Muscle layer of duodenum (tissue), 2 donors: ENCODE measurements around the gene FAM72A.
"Not testable (repeated sequence)": the region's sequence is repeated elsewhere in the genome, so short reads cannot be mapped to it uniquely, and the experiment has no call there.

ENCODE experiments used
- H3K27ac ChIP-seq: one replicate; pipeline ENCODE4 v1.7.0; 2013; ENCODE audit warnings: mild to moderate bottlenecking, low read length
- H3K27me3 ChIP-seq: one replicate; pipeline ENCODE4 v1.7.0; 2013; ENCODE audit warnings: low read depth, mild to moderate bottlenecking, control low read depth, low read length
- H3K36me3 ChIP-seq, 2 donors: one replicate each; pipeline ENCODE4 v1.7.0; 2013; ENCODE audit warnings: low read length in 2 of 2, control low read depth in 1 of 2, mild to moderate bottlenecking in 1 of 2; ENCODE audit not compliant: insufficient read depth in 2 of 2, control insufficient read depth in 1 of 2
- H3K4me1 ChIP-seq, 2 donors: one replicate each; pipeline ENCODE4 v1.7.0; 2013; ENCODE audit warnings: low read length in 2 of 2, mild to moderate bottlenecking in 2 of 2, control low read depth in 1 of 2, moderate library complexity in 1 of 2; ENCODE audit not compliant: insufficient read depth in 2 of 2, control insufficient read depth in 1 of 2
- H3K4me3 ChIP-seq, 2 donors: one replicate each; pipeline ENCODE4 v1.7.0; 2013; ENCODE audit warnings: low read length in 2 of 2, low read depth in 1 of 2, mild to moderate bottlenecking in 1 of 2
- H3K9me3 ChIP-seq, 2 donors: one replicate each; pipeline ENCODE4 v1.7.0; 2013; ENCODE audit warnings: low read length in 2 of 2, control low read depth in 1 of 2, mild to moderate bottlenecking in 1 of 2; ENCODE audit not compliant: control insufficient read depth in 1 of 2
- donor health status: healthy.

FAM72A gene

GRCh38 chr1:206226886-206227285 is 24.2 kb upstream of the FAM72A start:
- H3K4me1 ChIP-seq, H3K36me3 ChIP-seq, H3K27me3 ChIP-seq, H3K27ac ChIP-seq, H3K9me3 ChIP-seq, H3K4me3 ChIP-seq: not testable (repeated sequence)

GRCh38 chr1:206225386-206225785 is 22.7 kb upstream of the FAM72A start:
- not testable (repeated sequence) for H3K4me3 ChIP-seq, H3K36me3 ChIP-seq, H3K9me3 ChIP-seq, H3K27ac ChIP-seq, H3K4me1 ChIP-seq, H3K27me3 ChIP-seq

GRCh38 chr1:206224190-206224776 is 21.6 kb upstream of the FAM72A start:
- not testable (repeated sequence) for H3K27ac ChIP-seq, H3K9me3 ChIP-seq, H3K27me3 ChIP-seq, H3K36me3 ChIP-seq, H3K4me1 ChIP-seq, H3K4me3 ChIP-seq

- H3K36me3 ChIP-seq, H3K4me1 ChIP-seq, H3K9me3 ChIP-seq, H3K4me3 ChIP-seq, H3K27ac ChIP-seq, H3K27me3 ChIP-seq: not testable (repeated sequence)
These were observed 18.9 kb upstream of the FAM72A start for GRCh38 chr1:206221585-206221984.

GRCh38 chr1:206220332-206221000 is 17.8 kb upstream of the FAM72A start:
- H3K9me3 ChIP-seq, H3K27me3 ChIP-seq, H3K36me3 ChIP-seq, H3K4me3 ChIP-seq, H3K27ac ChIP-seq, H3K4me1 ChIP-seq: not testable (repeated sequence)

GRCh38 chr1:206219514-206220331 is 17.1 kb upstream of the FAM72A start:
- H3K9me3 ChIP-seq, H3K4me1 ChIP-seq, H3K36me3 ChIP-seq, H3K27ac ChIP-seq, H3K4me3 ChIP-seq, H3K27me3 ChIP-seq: not testable (repeated sequence)

GRCh38 chr1:206218765-206219164 is 16.1 kb upstream of the FAM72A start:
- H3K36me3 ChIP-seq, H3K27me3 ChIP-seq, H3K4me1 ChIP-seq, H3K4me3 ChIP-seq, H3K9me3 ChIP-seq, H3K27ac ChIP-seq: not testable (repeated sequence)

- H3K9me3 ChIP-seq, H3K4me3 ChIP-seq, H3K27ac ChIP-seq, H3K27me3 ChIP-seq, H3K4me1 ChIP-seq, H3K36me3 ChIP-seq: not testable (repeated sequence)
These were observed 15.6 kb upstream of the FAM72A start for GRCh38 chr1:206218285-206218684.

GRCh38 chr1:206215600-206216392 is 13.2 kb upstream of the FAM72A start:
- H3K36me3 ChIP-seq, H3K27ac ChIP-seq, H3K4me3 ChIP-seq, H3K27me3 ChIP-seq, H3K4me1 ChIP-seq, H3K9me3 ChIP-seq: not testable (repeated sequence)

- not testable (repeated sequence) for H3K4me1 ChIP-seq, H3K27ac ChIP-seq, H3K9me3 ChIP-seq, H3K27me3 ChIP-seq, H3K4me3 ChIP-seq, H3K36me3 ChIP-seq
These were observed 8.2 kb upstream of the FAM72A start for GRCh38 chr1:206210802-206211201.

- H3K4me1 ChIP-seq, H3K27ac ChIP-seq, H3K4me3 ChIP-seq, H3K36me3 ChIP-seq, H3K9me3 ChIP-seq, H3K27me3 ChIP-seq: not testable (repeated sequence)
These were observed 2.9 kb upstream of the FAM72A start for GRCh38 chr1:206205569-206205968.
